ENCODE data around the gene NPRL2.

The NPRL2 gene

DNA sequence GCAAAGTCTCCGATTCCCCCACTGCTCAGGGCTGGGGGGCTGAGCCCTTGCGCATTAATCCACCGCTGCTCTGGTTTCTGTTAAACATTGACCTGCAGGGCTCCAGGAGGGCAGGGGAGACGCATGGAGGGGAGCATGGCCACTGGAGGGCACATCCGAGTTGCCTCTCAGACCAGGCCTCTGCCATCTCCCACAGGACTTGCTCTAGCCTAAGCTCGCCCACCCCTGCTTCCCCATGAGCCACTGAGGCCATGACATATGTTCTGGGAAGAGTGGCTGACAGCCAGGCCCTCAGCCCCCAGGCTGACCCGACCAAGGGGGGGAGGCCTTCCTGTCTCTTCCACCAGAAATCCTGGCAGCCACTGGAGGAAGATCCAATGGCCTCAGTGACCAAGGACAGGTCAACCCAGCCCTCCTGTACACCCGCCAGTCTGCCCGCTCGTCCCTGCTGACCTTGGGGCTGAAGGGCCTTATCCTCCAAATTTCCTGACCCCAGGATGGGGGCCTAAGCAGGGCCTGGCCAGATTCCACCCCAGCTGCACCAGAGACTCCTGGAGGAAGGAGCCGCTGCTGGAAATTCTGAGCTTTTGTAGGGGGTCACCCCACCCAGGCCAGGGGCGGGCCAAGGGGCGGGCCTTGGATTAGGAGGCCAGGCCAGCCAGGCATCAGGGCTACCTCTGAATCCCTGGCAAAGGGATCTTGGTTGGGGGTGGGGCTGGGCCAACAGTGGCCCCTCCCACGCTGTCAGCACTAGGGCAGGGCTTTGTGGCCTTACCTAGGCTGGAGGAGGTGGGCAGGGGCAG is 47.4 kb downstream of the NPRL2 start, which contains the start of gene HYAL1:
TSS of gene HYAL1 (minus strand) at position 562 of the 803 bp plus-strand sequence. CDS start 618 bp downstream, outside the sequence.
- DNase-seq, result no peak

DNA sequence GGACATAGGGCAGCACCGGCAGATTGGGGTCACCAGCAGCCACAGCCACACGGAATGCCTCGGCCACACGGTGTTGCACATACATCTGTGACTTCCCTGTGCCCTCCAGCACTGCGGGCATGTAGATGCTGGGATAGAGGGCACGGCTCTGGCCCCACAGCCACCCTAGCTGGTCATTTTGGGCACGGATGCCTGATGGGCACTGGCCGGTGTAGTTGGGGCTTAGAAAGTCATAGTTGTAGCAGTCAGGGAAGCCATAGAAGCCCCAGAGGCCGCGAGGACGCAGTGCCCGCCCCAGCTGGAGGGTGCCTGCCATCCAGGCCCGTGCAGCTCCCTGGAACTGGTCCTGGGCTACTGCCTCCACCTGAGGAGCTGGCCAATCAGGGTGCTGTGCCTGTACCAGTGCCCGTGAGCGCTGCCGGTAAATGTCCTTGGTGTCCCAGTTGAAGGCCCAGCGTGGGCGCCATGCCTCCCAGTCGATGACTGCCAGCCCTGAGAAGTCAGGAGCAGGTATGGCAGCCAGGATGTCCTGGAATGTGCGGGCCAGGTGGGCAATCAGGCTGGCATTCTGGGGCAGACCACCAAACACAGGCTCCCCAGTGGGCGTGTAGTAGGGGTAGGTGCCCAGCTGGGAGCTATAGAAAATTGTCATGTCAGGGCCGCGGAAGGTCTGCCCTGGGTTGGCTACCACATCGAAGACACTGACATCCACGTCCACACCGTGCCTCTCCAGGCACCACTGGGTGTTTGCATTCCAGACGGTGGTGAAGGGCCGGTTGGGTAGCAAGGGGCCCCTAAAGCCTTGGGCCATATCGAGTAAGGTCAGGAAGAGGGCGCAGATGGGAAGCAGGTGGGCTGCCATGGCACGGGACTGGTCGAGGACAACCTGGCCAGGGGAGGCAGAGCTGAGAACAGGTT is 48.2 kb downstream of the NPRL2 start:
- DNase-seq, result no peak

DNA sequence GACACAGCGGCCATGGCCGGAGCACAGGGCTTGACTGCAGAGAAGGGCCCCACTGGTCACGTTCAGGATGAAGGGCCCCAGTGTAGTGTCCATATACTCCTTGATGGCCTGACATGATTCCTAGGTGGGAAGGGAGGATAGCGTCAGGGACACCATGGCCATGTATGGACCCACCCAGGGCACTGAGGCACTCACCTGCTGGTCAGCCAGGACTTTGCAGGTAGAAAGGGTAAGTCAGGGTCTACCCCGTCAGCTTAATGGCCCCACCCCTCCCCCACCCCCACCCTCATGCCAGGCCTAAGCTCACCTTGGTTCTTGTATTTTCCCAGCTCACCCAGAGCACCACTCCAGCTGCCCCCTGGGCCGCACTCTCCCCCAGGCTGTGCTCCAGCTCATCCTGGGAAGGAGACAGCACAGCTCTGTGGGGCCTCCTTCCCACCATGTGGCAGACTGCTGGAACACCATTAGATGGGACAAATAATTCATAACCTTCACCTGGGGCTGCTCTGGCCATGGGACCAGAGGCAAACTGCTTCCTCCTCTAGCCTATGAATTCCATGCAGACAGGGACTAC is 49.8 kb downstream of the NPRL2 start:
- no peak for DNase-seq

DNA sequence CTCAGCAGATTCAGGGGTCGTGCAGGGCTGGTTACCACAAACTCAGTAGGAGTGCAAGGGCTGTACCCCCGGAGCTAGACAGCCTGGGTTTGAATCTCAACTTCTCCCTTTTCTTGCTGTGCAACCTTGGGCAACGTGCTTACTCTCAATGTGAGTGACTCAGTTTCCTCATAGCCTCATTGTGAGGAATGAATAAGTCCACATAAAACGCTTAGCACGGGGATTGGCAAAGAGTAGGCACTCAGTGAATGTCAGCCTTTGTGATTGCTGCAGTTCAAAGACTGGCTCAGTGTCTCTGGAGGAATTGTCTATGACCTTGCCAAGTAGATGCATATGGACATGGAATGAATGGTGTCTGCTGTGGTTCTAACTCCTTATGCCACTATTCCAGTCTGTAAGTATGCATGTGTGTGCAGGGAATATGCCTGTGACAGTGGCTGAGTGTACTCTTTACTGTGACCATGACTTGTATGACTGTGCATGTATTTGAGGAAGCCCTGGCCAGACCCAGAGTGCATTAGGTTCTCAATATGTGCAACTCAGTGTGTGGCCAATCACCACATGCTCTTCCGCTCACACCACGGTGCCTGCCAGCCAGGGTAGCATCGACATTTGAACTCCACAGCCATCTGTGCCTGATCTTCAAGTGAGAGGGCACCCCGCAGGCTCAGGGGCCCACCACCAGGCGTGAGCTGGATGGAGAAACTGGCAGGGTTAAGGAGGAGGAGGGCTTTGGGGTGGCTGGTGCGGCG is 50.5 kb downstream of the NPRL2 start:
- no peak for DNase-seq

DNA sequence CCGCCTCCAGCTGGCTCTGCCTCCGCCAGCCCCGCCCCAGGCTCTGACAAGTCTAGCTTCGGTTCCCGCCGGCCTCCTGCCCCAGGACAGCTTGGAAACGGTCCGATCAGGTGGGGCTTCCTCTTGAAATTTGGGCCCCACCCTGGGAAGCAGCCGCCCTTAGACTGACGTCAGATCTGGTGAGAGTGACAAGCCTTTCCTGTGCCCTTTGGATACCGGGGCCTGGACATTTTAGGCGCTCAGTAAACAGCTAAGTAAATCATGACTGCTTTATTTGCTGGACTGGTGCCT is 51.0 kb downstream of the NPRL2 start:
- no peak for DNase-seq

DNA sequence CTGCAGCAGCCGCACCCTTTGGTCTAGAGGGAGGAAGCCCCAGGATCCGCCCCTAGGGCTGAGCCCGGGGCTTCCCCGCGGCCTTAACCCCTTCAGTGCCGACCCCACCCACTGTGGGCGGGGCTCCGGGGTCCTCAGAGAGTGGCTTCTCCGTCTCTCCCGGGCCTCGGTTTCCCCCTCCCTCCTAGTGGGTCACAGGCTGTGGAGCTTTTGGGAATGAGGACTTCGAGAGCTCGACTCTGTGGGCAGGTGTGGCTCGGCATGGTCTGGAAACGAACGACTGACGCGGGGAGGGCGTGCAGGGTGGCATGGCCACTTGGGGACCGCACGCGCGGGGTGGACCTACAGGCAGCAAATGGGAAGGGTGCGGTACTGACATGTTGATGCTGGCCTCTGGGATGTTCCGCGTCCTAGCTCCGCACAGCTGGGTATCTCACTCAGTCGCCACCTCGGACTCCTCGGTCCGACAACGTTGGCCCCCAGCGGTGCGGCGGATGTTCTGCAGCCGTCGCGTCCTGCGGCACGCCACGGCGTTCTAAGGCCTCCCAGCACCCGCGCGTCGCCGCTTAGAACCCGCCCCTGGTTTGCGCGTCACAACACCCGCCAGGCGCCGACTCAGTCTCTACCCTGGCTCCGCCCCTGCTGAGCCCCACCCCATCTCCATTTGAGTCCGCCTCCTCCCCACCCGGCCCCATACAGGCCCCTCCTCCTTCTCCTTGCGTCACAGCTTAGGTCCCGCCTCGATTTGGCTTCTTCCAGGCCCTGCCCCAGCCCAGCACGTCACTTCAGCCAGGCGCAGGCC is 51.5 kb downstream of the NPRL2 start, which contains the start of the genes HYAL3 and NAA80:
TSS of gene HYAL3 (minus strand) at position 570 of the 802 bp plus-strand sequence. CDS start 3,803 bp downstream, outside the sequence.
TSS of gene NAA80 (minus strand) at position 570 of the 802 bp plus-strand sequence. CDS start 1,942 bp downstream, outside the sequence.
- peak; percentile 84 for DNase-seq

DNA sequence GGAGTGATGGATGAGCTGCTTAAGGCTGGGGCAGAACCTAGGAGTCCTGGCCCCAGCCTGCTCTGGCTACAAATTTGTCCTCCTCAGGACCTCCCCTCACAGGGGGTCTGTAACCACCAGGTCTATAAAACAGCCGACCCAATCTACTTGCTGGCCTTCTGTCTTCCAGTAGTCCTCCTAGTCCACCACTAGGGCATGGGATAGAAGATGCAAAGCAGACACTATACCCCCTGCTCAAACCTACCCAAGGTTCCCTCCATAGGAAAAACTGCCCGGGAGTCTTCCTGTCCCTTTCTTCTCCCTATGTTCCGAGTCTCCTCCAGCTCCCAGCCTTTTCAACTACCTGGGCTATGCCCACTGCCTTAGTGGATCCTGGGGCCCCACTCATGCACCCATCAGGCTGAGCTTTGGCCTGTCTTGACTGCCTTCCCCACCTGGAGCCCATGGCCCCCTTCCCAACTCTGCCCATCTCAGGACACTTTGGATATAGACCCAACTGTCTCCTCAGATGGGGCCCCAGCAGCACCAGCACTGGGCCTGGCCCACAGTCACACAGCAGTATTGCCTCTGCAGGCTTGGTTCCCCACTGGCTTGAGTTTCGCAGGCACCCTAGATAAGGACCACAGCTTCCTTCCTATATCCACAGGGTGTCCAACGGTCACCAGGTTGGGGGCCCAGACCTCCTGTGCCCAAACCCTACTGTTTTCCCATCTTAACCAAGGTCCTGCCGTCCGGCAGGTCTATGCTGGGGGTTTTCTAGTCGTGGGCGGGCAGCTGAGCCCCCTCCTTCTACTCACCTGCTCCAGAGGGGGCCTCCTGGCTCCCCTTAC is 52.5 kb downstream of the NPRL2 start:
- no peak for DNase-seq

DNA sequence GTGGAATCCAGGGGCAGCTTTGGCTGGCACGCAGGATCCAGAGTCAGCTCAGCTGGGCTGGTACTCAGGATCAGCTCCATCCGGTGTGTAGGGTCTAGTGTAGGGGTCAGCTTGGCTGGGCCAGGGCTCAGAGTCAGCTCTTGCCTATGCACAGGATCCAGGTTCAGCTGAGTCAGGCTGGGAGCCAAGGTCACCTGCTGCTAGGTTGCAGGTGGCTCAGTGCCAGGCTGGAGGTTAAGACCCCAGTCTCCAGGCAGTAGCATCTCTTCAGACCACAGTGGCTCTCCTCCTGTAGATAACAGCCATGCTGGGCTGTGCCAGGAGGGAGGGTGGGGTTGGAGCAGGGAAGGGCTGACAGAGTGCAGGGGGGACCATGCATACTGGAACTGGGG is 53.2 kb downstream of the NPRL2 start:
- DNase-seq, result no peak

All from NCI-H774 (cell line).